ENCODE results near the gene KRTAP5-8.

- TF ChIP-seq CTCF (conservative IDR thresholded peaks at IDR 0.05; ENCODE audit: low read depth in 2 of 2) (no peak), EZH2 (IDR thresholded peaks at IDR 0.05; ENCODE audit: low read depth, unreplicated experiment) (no peak), POLR2AphosphoS5 (IDR thresholded peaks at IDR 0.05; ENCODE audit: low read depth) (no peak), JUNB (IDR thresholded peaks at IDR 0.05; ENCODE audit: unreplicated experiment) (no peak), NANOG (IDR thresholded peaks at IDR 0.05; ENCODE audit: borderline replicate concordance) (no peak)
These were observed 17.2 kb downstream of the KRTAP5-8 start for GRCh38 chr11:71554996-71555395.
